ENCODE measurements around the gene PUS1.
"Not testable (repeated sequence)": the region's sequence is repeated elsewhere in the genome, so short reads cannot be mapped to it uniquely, and the experiment has no call there.

PUS1 gene

DNA sequence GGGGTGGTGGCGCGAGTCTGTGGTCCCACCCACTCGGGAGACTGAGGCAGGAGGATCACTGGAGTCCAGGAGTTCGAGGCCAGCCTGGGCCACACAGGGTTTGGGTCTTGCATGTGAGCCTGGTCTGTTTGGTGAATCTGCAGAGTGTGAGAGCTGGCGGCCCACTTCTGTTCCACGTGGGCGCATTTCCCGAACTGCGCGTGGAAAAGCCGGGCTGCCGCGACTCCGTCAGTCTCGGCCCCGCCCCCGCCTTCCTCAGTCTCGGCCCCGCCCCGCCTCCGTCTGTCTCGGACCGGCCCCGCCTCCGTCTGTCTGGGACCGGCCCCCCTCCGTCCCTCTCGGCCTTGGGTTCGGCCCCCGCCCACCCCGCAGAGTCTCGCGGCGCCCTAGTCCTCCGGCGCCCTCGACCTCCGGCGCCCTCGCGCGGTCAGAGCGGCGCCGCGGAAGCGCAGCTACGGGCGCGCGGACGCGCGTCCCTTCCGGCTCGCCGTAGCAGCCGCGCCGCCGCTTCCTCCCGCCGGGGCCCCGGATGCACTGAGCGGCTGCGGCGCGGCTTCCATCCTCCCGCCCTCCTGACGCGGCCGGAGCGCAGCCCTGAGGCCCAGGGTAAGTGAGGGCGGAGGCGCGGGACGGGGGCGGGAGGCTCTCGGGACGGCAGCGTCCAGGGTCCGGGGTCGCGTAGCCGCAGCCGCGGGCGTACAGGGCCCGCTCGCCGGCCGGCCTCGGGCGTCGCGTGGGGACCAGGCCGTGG, 20.5 kb downstream of the PUS1 start, which contains the start of gene EP400:
EP400 (plus strand) TSS at position 512 of the 751 bp plus-strand sequence. CDS start 10,678 bp downstream, outside the sequence.
- no peak for TF ChIP-seq CTCF (conservative IDR thresholded peaks at IDR 0.05; ENCODE audit: low read depth, low read length)
- peak; percentile 43 for DNase-seq (ENCODE audit: low read depth)
- H3K4me3 ChIP-seq (ENCODE audit: low read length): peak within 1 kb of the TSS; percentile 82

- H3K4me3 ChIP-seq (ENCODE audit: low read length): peak overlapping the region; percentile 82
- DNase-seq (ENCODE audit: low read depth): no peak
- no peak for TF ChIP-seq CTCF (conservative IDR thresholded peaks at IDR 0.05; ENCODE audit: low read depth, low read length)
These were observed 21.3 kb downstream of the PUS1 start for GRCh38 chr12:131950182-131950913.

- not testable (repeated sequence) for H3K4me3 ChIP-seq (ENCODE audit: low read length); DNase-seq (ENCODE audit: low read depth)
These were observed 24.7 kb downstream of the PUS1 start for GRCh38 chr12:131953810-131954209.

GRCh38 chr12:131954460-131954859, 25.4 kb downstream of the PUS1 start:
- not testable (repeated sequence) for DNase-seq (ENCODE audit: low read depth); H3K4me3 ChIP-seq (ENCODE audit: low read length)

- no peak for TF ChIP-seq CTCF (conservative IDR thresholded peaks at IDR 0.05; ENCODE audit: low read depth, low read length)
- no peak overlapping the region for H3K4me3 ChIP-seq (ENCODE audit: low read length)
- no peak for DNase-seq (ENCODE audit: low read depth)
These were observed 30.0 kb downstream of the PUS1 start for GRCh38 chr12:131959116-131959515.

DNA sequence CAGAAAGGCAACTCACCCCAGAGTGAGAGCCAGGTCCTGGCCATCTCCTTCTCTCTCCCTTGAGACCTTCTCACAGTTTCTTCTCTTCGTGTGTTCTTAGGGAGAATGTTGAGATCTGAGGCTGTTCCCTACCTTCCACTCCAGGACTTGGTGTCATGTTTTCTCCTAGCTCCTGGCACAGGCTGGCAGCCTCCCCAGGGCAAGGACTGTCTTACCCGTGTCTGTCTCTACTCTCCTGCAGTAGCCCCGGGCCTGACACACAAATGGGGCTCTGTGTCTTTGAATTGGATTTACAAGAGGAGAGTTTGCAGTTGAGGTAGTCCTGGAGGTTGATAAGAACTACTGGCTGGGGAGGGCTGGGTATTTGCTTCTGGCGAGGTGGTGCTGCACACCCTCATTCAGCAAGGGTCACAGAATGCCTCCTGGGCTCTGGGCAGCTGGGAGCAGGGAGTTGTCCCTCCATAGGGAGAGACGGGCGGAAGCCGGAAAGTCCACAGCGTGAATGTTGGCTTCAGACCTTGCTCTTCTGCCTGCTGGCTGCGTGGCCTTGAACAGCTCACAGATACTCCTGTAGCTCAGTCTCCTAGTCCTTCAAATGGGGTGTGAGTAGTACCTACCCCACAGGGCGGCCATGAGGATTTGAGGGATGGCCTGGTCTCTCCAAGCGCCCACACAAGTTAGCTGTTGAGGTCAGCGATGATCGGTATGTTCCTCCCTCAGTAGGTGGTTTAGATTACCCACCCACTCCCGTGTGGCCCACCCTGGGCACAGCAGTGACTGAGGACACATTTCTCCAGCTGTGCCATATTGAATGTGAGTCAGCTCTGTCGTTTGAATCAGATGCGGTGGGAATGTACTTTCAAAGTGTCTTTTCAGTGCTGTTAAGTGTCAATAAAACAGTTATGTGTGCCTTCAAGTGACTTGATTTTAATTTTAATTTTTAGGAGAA, 30.8 kb downstream of the PUS1 start:
- no peak for DNase-seq (ENCODE audit: low read depth)
- TF ChIP-seq CTCF (conservative IDR thresholded peaks at IDR 0.05; ENCODE audit: low read depth, low read length): no peak
- H3K4me3 ChIP-seq (ENCODE audit: low read length): no peak overlapping the region

DNA sequence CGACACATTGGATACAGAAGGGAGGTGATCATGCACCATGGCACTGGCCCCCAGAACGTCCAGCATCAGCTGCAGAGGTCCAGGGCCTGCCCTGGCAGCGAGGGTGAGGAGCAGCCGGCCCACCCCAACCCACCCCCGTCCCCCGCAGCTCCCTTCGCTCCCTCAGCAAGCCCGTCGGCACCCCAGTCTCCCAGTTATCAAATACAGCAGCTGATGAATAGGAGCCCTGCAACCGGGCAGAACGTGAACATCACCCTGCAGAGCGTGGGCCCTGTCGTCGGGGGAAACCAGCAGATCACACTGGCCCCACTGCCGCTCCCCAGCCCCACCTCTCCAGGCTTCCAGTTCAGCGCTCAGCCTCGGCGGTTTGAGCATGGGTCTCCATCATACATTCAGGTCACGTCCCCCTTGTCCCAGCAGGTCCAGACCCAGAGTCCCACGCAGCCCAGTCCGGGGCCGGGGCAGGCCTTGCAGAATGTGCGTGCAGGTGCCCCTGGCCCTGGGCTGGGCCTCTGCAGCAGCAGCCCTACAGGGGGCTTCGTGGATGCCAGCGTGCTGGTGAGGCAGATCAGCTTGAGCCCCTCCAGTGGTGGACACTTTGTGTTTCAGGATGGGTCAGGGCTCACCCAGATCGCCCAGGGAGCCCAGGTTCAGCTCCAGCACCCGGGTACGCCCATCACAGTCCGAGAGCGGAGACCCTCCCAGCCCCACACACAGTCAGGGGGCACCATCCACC, 31.7 kb downstream of the PUS1 start:
- not testable (repeated sequence) for H3K4me3 ChIP-seq (ENCODE audit: low read length); DNase-seq (ENCODE audit: low read depth)

GRCh38 chr12:131961328-131961727, 32.3 kb downstream of the PUS1 start:
- H3K4me3 ChIP-seq (ENCODE audit: low read length); DNase-seq (ENCODE audit: low read depth): not testable (repeated sequence)

Data from retinal pigment epithelial cell (primary cell).